SK-N-SH (cell line): Measurements from ENCODE around the gene CSRP1. TPM values are rescaled to one million over a fixed set of nuclear protein-coding genes. Genes with fewer than 3 reads are reported as not detected.

Source experiments
- CTCF ChIA-PET: fragments of 300-600, 350-600 bp; formaldehyde crosslinking; extraction: SDS; loops from one replicate; lab custom pipeline; 2021; lab: Yijun Ruan, JAX
- POLR2A ChIA-PET: fragments of 350-600 bp; sonication (Branson Sonifier 250); formaldehyde crosslinking; extraction: SDS; loops from one replicate; lab custom pipeline; 2020; ENCODE audit warnings: antibody characterized with exemption, inconsistent platforms; lab: Yijun Ruan, JAX
- DNase-seq: peaks from one replicate; pipeline ENCODE4 v3.0.0; 2012
- H2AFZ ChIP-seq: fragments of 200-600 bp; sonication (generic); 2 replicates; pipeline ENCODE4 v1.8.1; 2016; ENCODE audit warnings: antibody characterized with exemption, mild to moderate bottlenecking, low read depth
- H3F3A ChIP-seq: fragments of 200-600 bp; sonication (generic); replicated peaks from 2 replicates; pipeline ENCODE3; 2016; ENCODE audit warnings: antibody characterized with exemption, mild to moderate bottlenecking; ENCODE audit not compliant: insufficient read depth
- H3K27ac ChIP-seq, 2 experiments: fragments of 200-500 bp in 1 of 2; fragments of 200-600 bp in 1 of 2; sonication (Bioruptor generic) in 1 of 2; sonication (generic), shearing (Covaris generic) in 1 of 2; 2 replicates each; pipeline versions ENCODE4 v1.5.1 to v1.6.1; 2014 to 2016; ENCODE audit warnings: low read depth in 2 of 2, inconsistent platforms in 1 of 2, low read length in 1 of 2, mild to moderate bottlenecking in 1 of 2, mixed read lengths in 1 of 2
- H3K27me3 ChIP-seq: fragments of 200-600 bp; sonication (generic), shearing (Covaris generic); 2 replicates; pipeline ENCODE4 v1.6.1; 2016; ENCODE audit warnings: mixed run types; ENCODE audit not compliant: insufficient read depth
- H3K36me3 ChIP-seq, 2 experiments: fragments of 200-500 bp in 1 of 2; fragments of 200-600 bp in 1 of 2; sonication (Bioruptor generic) in 1 of 2; sonication (generic) in 1 of 2; replicated peaks in 1 of 2; 2 replicates each; pipeline versions ENCODE3 to v1.5.1; 2014 to 2016; ENCODE audit warnings: low read length in 1 of 2, mild to moderate bottlenecking in 1 of 2; ENCODE audit not compliant: insufficient read depth in 2 of 2, control insufficient read depth in 1 of 2
- H3K4me1 ChIP-seq, 2 experiments: fragments of 200-500 bp in 1 of 2; fragments of 200-600 bp in 1 of 2; sonication (Bioruptor generic) in 1 of 2; sonication (generic), shearing (Covaris generic) in 1 of 2; 2 replicates each; pipeline versions ENCODE4 v1.5.1 to v1.6.1; 2014 to 2016; ENCODE audit warnings: low read depth in 1 of 2, low read length in 1 of 2, mixed run types in 1 of 2; ENCODE audit not compliant: insufficient read depth in 2 of 2, control insufficient read depth in 1 of 2
- H3K4me2 ChIP-seq: fragments of 200-600 bp; sonication (generic), shearing (Covaris generic); 2 replicates; pipeline ENCODE4 v1.6.1; 2017; ENCODE audit warnings: mixed run types
- H3K4me3 ChIP-seq, 2 experiments: fragments of 200-500 bp in 1 of 2; fragments of 200-600 bp in 1 of 2; sonication (Bioruptor generic) in 1 of 2; sonication (generic), shearing (Covaris generic) in 1 of 2; 2 replicates each; pipeline versions ENCODE4 v1.5.1 to v1.8.1; 2014 to 2016; ENCODE audit warnings: low read depth in 2 of 2, inconsistent platforms in 1 of 2, low read length in 1 of 2, mild to moderate bottlenecking in 1 of 2, mixed read lengths in 1 of 2, moderate library complexity in 1 of 2
- H3K79me2 ChIP-seq: fragments of 200-600 bp; sonication (generic); 2 replicates; pipeline ENCODE4 v1.8.1; 2017; ENCODE audit warnings: mild to moderate bottlenecking; ENCODE audit not compliant: insufficient read depth
- H3K9ac ChIP-seq: fragments of 200-600 bp; sonication (generic); 2 replicates; pipeline ENCODE4 v1.6.1; 2017; ENCODE audit warnings: mixed run types
- H3K9me2 ChIP-seq: fragments of 200-600 bp; sonication (generic); 2 replicates; pipeline ENCODE4 v1.6.1; 2017; ENCODE audit warnings: mixed run types
- H3K9me3 ChIP-seq: fragments of 200-600 bp; sonication (generic); 2 replicates; pipeline ENCODE4 v1.6.1; 2017; ENCODE audit warnings: mixed run types, mild to moderate bottlenecking, moderate library complexity
- H4K20me1 ChIP-seq: fragments of 200-600 bp; sonication (generic); 2 replicates; pipeline ENCODE4 v1.6.1; 2017; ENCODE audit warnings: mild to moderate bottlenecking, mixed run types; ENCODE audit not compliant: insufficient read depth
- EP300 ChIP-seq, 2 experiments: IDR thresholded peaks; 2 replicates each; pipeline versions ENCODE4 v1.4.0 to v1.6.1; 2012; ENCODE audit warnings: borderline replicate concordance in 1 of 2, low read depth in 1 of 2, low read length in 1 of 2
- EZH2phosphoT487 ChIP-seq: fragments of 200-600 bp; sonication (generic); IDR thresholded peaks from 2 replicates; pipeline ENCODE4 v1.6.1; 2017; ENCODE audit warnings: low read depth, mixed run types, mild to moderate bottlenecking, antibody characterized with exemption, moderate library complexity, borderline replicate concordance
- FOXM1 ChIP-seq: IDR thresholded peaks from 2 replicates; pipeline ENCODE4 v1.4.0; 2012; ENCODE audit warnings: low read depth, mild to moderate bottlenecking
- JUND ChIP-seq: IDR thresholded peaks from 2 replicates; pipeline ENCODE4 v1.4.0; 2012
- RAD21 ChIP-seq: IDR thresholded peaks from 2 replicates; pipeline ENCODE4 v1.6.1; 2012; ENCODE audit warnings: mild to moderate bottlenecking, low read length
- SMC3 ChIP-seq: IDR thresholded peaks from 2 replicates; pipeline ENCODE4 v1.6.1; 2012; ENCODE audit warnings: low read depth, low read length, improper control_type of control experiment
- TCF12 ChIP-seq: IDR thresholded peaks from 2 replicates; pipeline ENCODE4 v1.4.0; 2012
- WGBS: methylation state at CpG from one replicate; pipeline ENCODE4 v1.1.6; 2017; ENCODE audit warnings: low lambda C conversion rate; 5-methylcytosine and 5-hydroxymethylcytosine counted together
- polyA plus RNA-seq, 3 experiments: library from polyadenylated mRNA; depleted of rRNA; stranded (reverse); fragments of >200 nt; gene quantifications; 2 replicates each; pipeline ENCODE4 v1.2.3, GENCODE V29; 2012
- TF ChIP-seq, protein P1 (sequence below): fragments of 150-350 bp; IDR thresholded peaks from 2 replicates; pipeline ENCODE4 v1.6.1; 2016; ENCODE audit warnings: mild to moderate bottlenecking, low read depth, low read length
- TF ChIP-seq, protein P2 (sequence below): IDR thresholded peaks from 2 replicates; pipeline ENCODE4 v1.4.0; 2012; ENCODE audit warnings: low read depth, borderline replicate concordance
- TF ChIP-seq, protein P3 (sequence below): fragments of 150-350 bp; IDR thresholded peaks from 2 replicates; pipeline ENCODE4 v1.6.1; 2017; ENCODE audit warnings: antibody characterized with exemption, low read length, low read depth, borderline replicate concordance

Gene CSRP1
- polyA plus RNA-seq, 1 of the 3 experiments (the other 2 are of a cell fraction) = 373 TPM

DNA sequence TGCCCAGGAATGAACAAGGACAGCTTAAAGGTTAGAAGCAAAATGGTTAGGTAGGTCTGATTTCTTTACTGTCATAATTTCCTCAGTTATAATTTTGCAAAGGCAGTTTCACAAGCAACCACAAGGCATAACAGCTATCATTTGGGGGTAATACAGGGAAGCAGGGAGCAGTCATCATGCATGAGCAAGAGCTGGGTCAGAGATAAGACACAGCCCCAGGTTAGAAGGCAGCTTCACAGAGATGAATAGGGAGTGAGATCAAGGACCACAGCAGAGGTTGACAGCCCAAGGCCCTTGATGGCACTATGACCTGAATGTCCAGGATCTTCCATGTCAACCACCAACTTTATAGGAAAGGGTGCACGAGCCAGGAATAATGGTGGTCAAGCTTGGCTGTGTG lies 9.0 kb upstream of the CSRP1 start:
- H3K4me3 ChIP-seq = no peak overlapping the region
- 75% methylated on average over 1 of the region's 1 CpG for WGBS
- H3K9me3 ChIP-seq = no peaks in the 10 kb centered on the region
- H3K4me2 ChIP-seq = no peak overlapping the region
- H3K4me1 ChIP-seq = peaks cover 9 to 14% of the 10 kb centered on the region in 2 experiments; a peak in 2 of 4 replicates
- ChIA-PET CTCF (interaction anchor here (1.1 to 31.9 kb wide), 8 partner anchors 11 to 83 kb away, joined by 3 to 860 read pairs (median 44); partner anchors contain the start of gene NAV1), POLR2A (no interaction called here)
- H3K9me2 ChIP-seq = no peaks in the 10 kb centered on the region
- H4K20me1 ChIP-seq = no peaks in the 10 kb centered on the region
- no peaks in the 10 kb centered on the region for H3F3A ChIP-seq
- TF ChIP-seq, protein P1, sequence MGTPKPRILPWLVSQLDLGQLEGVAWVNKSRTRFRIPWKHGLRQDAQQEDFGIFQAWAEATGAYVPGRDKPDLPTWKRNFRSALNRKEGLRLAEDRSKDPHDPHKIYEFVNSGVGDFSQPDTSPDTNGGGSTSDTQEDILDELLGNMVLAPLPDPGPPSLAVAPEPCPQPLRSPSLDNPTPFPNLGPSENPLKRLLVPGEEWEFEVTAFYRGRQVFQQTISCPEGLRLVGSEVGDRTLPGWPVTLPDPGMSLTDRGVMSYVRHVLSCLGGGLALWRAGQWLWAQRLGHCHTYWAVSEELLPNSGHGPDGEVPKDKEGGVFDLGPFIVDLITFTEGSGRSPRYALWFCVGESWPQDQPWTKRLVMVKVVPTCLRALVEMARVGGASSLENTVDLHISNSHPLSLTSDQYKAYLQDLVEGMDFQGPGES = no peak
- H3K9ac ChIP-seq = no peak overlapping the region
- no peaks in the 10 kb centered on the region for H3K27me3 ChIP-seq
- H2AFZ ChIP-seq = no peak overlapping the region
- H3K27ac ChIP-seq = no peak overlapping the region
- no peaks in the 10 kb centered on the region for H3K36me3 ChIP-seq
- no peak for DNase-seq
- no peaks in the 10 kb centered on the region for H3K79me2 ChIP-seq

DNA sequence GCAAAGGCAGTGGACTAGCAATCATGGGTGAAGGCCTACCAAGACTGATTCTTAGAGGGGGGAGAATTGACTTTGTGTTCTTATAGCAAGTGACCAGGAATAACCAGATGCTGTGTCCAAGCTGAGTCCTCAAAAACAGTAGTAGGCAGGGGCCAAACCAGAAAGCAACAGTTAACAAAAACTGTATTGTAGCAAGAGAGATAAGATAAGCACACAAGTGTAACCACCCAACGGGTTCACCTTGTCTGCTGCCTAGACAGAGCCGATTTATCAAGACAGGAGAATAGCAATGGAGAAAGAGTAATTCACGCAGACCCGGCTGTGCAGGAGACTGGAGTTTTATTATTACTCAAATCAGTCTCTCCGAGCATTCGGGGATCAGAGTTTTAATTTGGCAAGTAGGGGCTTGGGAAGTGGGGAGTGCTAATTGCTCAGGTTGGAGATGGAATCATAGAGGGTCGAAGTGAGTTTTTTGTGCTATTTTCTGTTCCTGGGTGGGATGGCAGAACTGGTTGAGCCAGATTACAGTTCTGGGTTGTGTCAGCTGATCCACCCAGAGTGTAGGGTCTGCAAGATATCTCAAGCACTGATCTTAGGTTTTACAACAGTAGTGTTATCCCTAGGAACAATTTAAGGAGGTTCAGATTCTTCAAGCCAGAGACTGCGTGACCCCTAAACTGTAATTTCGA lies 8.3 kb upstream of the CSRP1 start:
- H3K4me1 ChIP-seq = peaks cover 9 to 14% of the 10 kb centered on the region in 2 experiments; a peak in 2 of 4 replicates
- ChIA-PET POLR2A (no interaction called here), CTCF (interaction anchor here (0.7 to 31.9 kb wide), 10 partner anchors 11 to 82 kb away, joined by 3 to 860 read pairs (median 4); partner anchors contain the start of gene NAV1)
- no peaks in the 10 kb centered on the region for H3K36me3 ChIP-seq
- no peak overlapping the region for H3K4me3 ChIP-seq
- H3K4me2 ChIP-seq = no peak overlapping the region
- no peak overlapping the region for H2AFZ ChIP-seq
- H4K20me1 ChIP-seq = no peaks in the 10 kb centered on the region
- no peaks in the 10 kb centered on the region for H3K9me2 ChIP-seq
- no peaks in the 10 kb centered on the region for H3K79me2 ChIP-seq
- H3K27me3 ChIP-seq = no peaks in the 10 kb centered on the region
- DNase-seq = no peak
- WGBS = 84% methylated on average over 9 of the region's 9 CpGs
- no peaks in the 10 kb centered on the region for H3F3A ChIP-seq
- H3K27ac ChIP-seq = no peak overlapping the region
- H3K9me3 ChIP-seq = no peaks in the 10 kb centered on the region
- TF ChIP-seq, protein P2, sequence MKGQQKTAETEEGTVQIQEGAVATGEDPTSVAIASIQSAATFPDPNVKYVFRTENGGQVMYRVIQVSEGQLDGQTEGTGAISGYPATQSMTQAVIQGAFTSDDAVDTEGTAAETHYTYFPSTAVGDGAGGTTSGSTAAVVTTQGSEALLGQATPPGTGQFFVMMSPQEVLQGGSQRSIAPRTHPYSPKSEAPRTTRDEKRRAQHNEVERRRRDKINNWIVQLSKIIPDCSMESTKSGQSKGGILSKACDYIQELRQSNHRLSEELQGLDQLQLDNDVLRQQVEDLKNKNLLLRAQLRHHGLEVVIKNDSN = no peak
- TF ChIP-seq SMC3 (no peak), EP300 (IDR thresholded peaks at IDR 0.05; ENCODE audit: borderline replicate concordance in 1 of 2, low read depth in 1 of 2, low read length in 1 of 2) (no peak), FOXM1 (no peak), JUND (no peak), EZH2phosphoT487 (no peak), RAD21 (no peak), TCF12 (no peak)
- TF ChIP-seq, protein P3, sequence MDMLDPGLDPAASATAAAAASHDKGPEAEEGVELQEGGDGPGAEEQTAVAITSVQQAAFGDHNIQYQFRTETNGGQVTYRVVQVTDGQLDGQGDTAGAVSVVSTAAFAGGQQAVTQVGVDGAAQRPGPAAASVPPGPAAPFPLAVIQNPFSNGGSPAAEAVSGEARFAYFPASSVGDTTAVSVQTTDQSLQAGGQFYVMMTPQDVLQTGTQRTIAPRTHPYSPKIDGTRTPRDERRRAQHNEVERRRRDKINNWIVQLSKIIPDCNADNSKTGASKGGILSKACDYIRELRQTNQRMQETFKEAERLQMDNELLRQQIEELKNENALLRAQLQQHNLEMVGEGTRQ = no peak
- TF ChIP-seq, protein P1 = no peak
- no peak overlapping the region for H3K9ac ChIP-seq
